ENCODE results near the gene CYP19A1. TPM values are rescaled to one million over a fixed set of nuclear protein-coding genes. Genes with fewer than 3 reads are reported as not detected.

The CYP19A1 gene
- total RNA-seq, 1 donor = 3.1 TPM

DNA sequence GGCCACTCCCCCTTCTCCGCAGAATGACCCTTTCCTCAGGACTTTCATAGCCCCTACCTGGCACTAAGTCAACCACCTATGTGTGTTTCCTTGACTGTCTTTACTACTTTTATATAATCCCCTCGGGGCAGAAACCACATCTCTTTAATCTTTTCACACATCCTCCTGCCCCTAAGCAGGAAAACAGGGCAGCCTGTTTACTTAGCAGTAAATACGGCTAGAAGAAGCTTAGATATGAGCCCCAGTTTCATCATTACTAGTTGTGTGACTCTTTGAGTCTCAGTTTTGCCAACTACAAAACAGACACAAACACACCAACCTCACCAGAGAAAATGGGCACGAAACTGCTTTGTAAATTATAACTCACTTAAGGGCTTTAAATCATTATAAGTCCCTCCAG, 98.3 kb downstream of the CYP19A1 start:
- no peak overlapping the region for H3K4me3 ChIP-seq (ENCODE audit: low read depth, low read length)
- TF ChIP-seq, protein P1, sequence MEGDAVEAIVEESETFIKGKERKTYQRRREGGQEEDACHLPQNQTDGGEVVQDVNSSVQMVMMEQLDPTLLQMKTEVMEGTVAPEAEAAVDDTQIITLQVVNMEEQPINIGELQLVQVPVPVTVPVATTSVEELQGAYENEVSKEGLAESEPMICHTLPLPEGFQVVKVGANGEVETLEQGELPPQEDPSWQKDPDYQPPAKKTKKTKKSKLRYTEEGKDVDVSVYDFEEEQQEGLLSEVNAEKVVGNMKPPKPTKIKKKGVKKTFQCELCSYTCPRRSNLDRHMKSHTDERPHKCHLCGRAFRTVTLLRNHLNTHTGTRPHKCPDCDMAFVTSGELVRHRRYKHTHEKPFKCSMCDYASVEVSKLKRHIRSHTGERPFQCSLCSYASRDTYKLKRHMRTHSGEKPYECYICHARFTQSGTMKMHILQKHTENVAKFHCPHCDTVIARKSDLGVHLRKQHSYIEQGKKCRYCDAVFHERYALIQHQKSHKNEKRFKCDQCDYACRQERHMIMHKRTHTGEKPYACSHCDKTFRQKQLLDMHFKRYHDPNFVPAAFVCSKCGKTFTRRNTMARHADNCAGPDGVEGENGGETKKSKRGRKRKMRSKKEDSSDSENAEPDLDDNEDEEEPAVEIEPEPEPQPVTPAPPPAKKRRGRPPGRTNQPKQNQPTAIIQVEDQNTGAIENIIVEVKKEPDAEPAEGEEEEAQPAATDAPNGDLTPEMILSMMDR (IDR thresholded peaks at IDR 0.05; ENCODE audit: insufficient read depth, low read length) = no peak
- DNase-seq (ENCODE audit: low read depth) = no peak

DNA sequence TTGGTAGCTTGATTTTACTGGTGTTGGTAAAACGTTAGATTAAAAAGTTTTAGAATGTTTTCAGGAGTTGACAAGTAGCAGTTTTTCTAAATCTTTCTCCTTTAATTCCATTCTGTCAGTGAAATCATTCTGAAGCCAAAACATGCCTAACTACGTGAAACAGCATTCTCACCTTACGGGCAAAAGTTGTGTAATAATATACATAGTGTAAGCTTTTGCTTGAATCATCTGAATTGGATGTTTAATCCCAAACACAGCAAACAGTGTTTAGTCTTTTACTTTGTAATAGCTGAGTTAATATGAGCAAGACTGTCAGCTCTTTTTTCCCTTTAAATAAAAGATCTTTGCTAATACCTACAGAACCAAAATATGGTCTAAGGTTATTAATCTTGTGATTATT, 100.6 kb downstream of the CYP19A1 start:
- H3K4me3 ChIP-seq (ENCODE audit: low read depth, low read length) = no peak overlapping the region
- TF ChIP-seq, protein P1 (IDR thresholded peaks at IDR 0.05; ENCODE audit: insufficient read depth, low read length) = no peak
- no peak for DNase-seq (ENCODE audit: low read depth)

DNA sequence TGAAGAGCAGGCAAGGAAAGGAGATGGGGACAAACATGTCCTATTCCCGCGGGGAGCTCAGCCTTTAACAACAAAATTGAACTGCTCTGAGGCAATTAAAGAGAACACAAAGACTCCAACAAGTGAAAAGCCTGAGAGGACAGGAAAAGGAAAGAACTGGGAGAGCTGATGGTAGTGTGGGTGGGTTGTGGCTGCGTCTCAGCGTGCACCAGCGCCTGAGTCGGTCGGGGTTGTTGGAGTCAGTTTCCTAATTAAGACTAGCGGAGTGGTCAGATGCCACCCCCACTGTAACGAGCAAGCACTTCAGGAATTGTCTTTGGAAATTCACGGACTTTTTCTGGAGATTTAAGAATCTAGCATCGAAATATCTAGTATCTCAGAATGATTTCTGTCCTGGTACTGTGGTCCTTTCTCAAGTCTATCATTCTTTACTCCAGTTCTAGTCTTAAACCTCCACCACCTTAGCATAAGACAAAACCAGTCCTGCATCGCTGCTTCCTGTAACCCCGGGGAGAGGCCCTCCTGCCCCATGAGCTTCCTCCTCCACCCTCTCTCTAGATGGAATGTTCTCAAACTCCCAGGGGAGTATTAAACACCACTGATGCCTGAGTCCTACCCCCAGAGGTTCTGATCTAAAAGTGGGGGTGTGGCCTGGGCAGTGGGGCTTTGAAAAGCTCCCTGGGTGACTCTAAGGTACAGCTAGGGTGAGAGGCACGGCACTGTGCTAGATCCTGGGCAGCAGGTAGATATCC, 104.0 kb downstream of the CYP19A1 start:
- no peak for DNase-seq (ENCODE audit: low read depth)
- no peak overlapping the region for H3K4me3 ChIP-seq (ENCODE audit: low read depth, low read length)
- TF ChIP-seq, protein P1 (IDR thresholded peaks at IDR 0.05; ENCODE audit: insufficient read depth, low read length) = no peak

DNA sequence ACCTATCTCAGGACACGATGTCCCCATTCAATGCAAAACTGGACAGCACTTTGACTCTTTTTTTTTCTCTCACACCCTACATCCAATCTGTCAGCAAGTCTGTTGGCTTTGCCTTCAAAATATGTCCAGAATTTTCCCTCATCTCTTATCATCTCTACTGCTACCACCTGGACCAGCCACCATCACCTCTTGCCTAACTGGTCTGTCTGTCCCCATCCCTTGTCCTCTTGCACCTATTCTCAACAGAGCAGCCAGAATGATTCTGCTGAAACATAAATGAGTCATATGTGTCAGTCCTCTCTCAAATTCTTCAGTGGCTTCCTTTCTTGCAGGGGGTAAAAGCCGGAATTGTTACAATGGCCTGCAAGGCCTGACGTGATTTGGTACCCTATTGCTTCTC, 105.8 kb downstream of the CYP19A1 start:
- TF ChIP-seq, protein P1 (IDR thresholded peaks at IDR 0.05; ENCODE audit: insufficient read depth, low read length) = no peak
- no peak for DNase-seq (ENCODE audit: low read depth)
- no peak overlapping the region for H3K4me3 ChIP-seq (ENCODE audit: low read depth, low read length)

DNA sequence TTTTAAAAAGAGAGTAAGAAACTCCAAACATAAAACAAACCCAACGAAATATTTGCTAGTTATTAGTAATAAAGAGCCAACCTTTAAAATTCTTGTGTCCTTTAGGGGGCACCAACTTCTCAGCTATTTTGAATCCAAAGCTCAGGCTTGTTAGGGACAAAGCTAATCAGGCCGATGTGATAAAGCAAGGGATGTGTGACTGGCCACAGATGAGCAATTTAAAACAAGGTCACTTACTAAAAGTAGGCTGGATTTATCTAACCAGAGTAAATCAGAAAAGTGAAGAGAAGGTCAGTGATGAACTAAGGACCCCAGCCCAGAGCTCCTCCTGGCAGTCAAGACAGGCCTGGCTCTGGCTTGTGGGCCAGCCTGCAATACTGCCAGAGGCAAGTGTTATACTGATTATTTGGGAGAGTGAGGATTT, 108.5 kb downstream of the CYP19A1 start:
- TF ChIP-seq, protein P1 (IDR thresholded peaks at IDR 0.05; ENCODE audit: insufficient read depth, low read length) = peak; percentile 51
- no peak overlapping the region for H3K4me3 ChIP-seq (ENCODE audit: low read depth, low read length)
- DNase-seq (ENCODE audit: low read depth) = peak; percentile 77

DNA sequence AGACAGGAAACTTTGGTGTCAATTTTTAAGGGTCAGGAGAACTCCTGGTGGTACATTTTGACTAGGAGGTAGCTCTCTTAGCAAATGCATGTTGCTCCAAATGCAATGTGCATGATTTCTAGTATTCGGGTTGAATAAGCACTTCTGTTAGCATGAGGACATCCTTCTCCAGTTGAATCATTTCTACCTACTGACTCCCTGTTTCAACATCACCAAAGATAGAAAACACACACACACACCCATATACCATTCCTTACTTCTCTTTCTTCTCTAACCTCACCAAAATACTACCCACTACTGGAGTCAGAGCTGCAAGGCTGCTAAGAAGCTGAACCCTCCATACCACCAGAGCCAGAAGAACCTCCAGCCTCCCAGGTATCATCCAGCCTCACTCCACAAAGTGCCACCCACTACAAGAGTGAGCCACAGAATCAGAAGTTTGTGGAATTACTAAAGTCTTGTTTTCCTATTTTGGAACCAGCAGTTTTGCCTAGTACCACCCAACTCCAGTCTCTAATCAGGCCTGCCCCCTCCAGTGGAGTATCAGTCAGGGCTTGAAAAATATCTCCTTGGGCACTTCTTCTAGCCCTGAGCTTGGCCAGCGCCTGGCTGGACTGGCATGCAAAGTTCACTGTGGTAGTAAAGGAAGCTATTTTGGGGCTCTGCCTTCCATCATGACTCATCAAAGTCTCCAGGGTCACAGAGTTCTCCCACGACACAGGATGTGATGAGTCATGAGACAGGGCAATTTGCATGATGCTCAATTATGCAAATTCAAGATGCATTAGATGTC, 110.3 kb downstream of the CYP19A1 start:
- peak; percentile 87 for DNase-seq (ENCODE audit: low read depth)
- TF ChIP-seq, protein P1 (IDR thresholded peaks at IDR 0.05; ENCODE audit: insufficient read depth, low read length) = no peak
- H3K4me3 ChIP-seq (ENCODE audit: low read depth, low read length) = no peak overlapping the region

Measured in fibroblast of the aortic adventitia (primary cell).